Measurements from ENCODE around the gene NEU1. TPM values are rescaled to one million over a fixed set of nuclear protein-coding genes. Genes with fewer than 3 reads are reported as not detected.
A peak's percentile ranks its signal among the peaks of the same experiment; 100 is the strongest.
"Not testable (repeated sequence)": the region's sequence is repeated elsewhere in the genome, so short reads cannot be mapped to it uniquely, and the experiment has no call there.

Gene NEU1
- total and polyA plus RNA-seq, 2 of the 8 experiments (the other 6 are each of a cell fraction or from before 2014, with no cell fraction given), result 41.2 to 72.1 TPM

GRCh38 chr6:31839779-31840126, 22.9 kb downstream of the NEU1 start:
- ChIA-PET POLR2A (ENCODE audit: partially characterized antibody) (interaction anchor here (0.6 to 11.4 kb wide), 25 partner anchors 8 to 594 kb away, joined by 3 to 189 read pairs (median 5); partner anchors contain the start of genes CSNK2B, DDX39B, EHMT2 and HSPA1A), CTCF (ENCODE audit: partially characterized antibody) (interaction anchor here (0.8 to 4.5 kb wide), 7 partner anchors 20 to 128 kb away, joined by 3 to 15 read pairs (median 3); no protein-coding TSS in a partner anchor)
- not testable (repeated sequence) for H2BK15ac ChIP-seq (ENCODE audit: low read length); H3K14ac ChIP-seq (ENCODE audit: insufficient read length); H3K9ac ChIP-seq (replicated peaks in 1 of 4; ENCODE audit: extremely low read depth in 1 of 4, low read depth in 3 of 4, low read length in 3 of 4); H3K4me1 ChIP-seq (replicated peaks in 1 of 4; ENCODE audit: control insufficient read depth in 3 of 4, insufficient read depth in 4 of 4, low read length in 3 of 4); H3K79me1 ChIP-seq (ENCODE audit: low read depth, low read length); H3K27me3 ChIP-seq (replicated peaks in 1 of 4; ENCODE audit: control insufficient read depth in 3 of 4, extremely low read depth in 1 of 4, insufficient read depth in 3 of 4, low read length in 3 of 4); H3K9me3 ChIP-seq (ENCODE audit: insufficient read depth in 2 of 2, low read depth in 1 of 2, low read length in 1 of 2); H3K4ac ChIP-seq (replicated peaks; ENCODE audit: insufficient read length, low read depth, low read length); H2AK5ac ChIP-seq (ENCODE audit: low read depth, low read length); H2AFZ ChIP-seq (ENCODE audit: low read length); H3K27ac ChIP-seq (ENCODE audit: low read depth, low read length); H2BK20ac ChIP-seq (ENCODE audit: low read length); H3K23ac ChIP-seq (ENCODE audit: insufficient read length); H2BK12ac ChIP-seq (ENCODE audit: low read depth, low read length); H2BK120ac ChIP-seq (replicated peaks; ENCODE audit: low read depth, low read length); H3K4me3 ChIP-seq (ENCODE audit: extremely low read depth in 1 of 4, insufficient read depth in 2 of 4, low read depth in 3 of 4, low read length in 4 of 4); H4K8ac ChIP-seq (ENCODE audit: extremely low read depth, insufficient read depth, low read length); H3K56ac ChIP-seq (replicated peaks; ENCODE audit: insufficient read length, low read depth, low read length); H2BK5ac ChIP-seq (ENCODE audit: low read depth, low read length); H3K4me2 ChIP-seq (ENCODE audit: insufficient read depth in 1 of 2, low read depth in 2 of 2, low read length in 2 of 2); DNase-seq (ENCODE audit: low read depth in 1 of 2, low spot score in 2 of 2); H3K18ac ChIP-seq (ENCODE audit: extremely low read depth, low read length); H4K5ac ChIP-seq (ENCODE audit: insufficient read length, low read depth, low read length); H4K91ac ChIP-seq (replicated peaks; ENCODE audit: insufficient read length, low read length); FAIRE-seq
- peaks cover 17 to 37% of the 10 kb centered on the region in 2 experiments for H3K79me2 ChIP-seq (ENCODE audit: control insufficient read depth in 1 of 2, insufficient read depth in 2 of 2, low read length in 2 of 2)
- peaks cover 34 to 77% (median 48%) of the 10 kb centered on the region in 4 experiments for H3K36me3 ChIP-seq (ENCODE audit: control insufficient read depth in 2 of 4, insufficient read depth in 4 of 4, low read length in 3 of 4)
- 0 out of 2 replicates have a peak, but pooled peaks have one; percentile 27 for TF ChIP-seq POLR2AphosphoS5 (IDR thresholded peaks at IDR 0.05; ENCODE audit: low read depth, low read length)
- H4K20me1 ChIP-seq (replicated peaks in 1 of 2; ENCODE audit: control insufficient read depth in 1 of 2, insufficient read depth in 2 of 2, low read length in 2 of 2), result peaks cover 18 to 24% of the 10 kb centered on the region in 2 experiments
- H3K23me2 ChIP-seq (ENCODE audit: low read depth, low read length), result peaks cover 15% of the 10 kb centered on the region
- 91% methylated on average over 8 of the region's 8 CpGs; no CpG with 5 or more reads in 1 of the 2 experiments for WGBS, 2 experiments (ENCODE audit: extremely low coverage in 1 of 2, insufficient coverage in 1 of 2, insufficient read length in 1 of 2, insufficient replicate concordance in 2 of 2, low coverage in 1 of 2, low lambda C conversion rate in 2 of 2, missing lambda C conversion rate in 1 of 2)
